Neural crest cell (in vitro differentiated cells): Measurements from ENCODE around the gene TDRD10. TPM values are rescaled to one million over a fixed set of nuclear protein-coding genes. Genes with fewer than 3 reads are reported as not detected.

Experiments
- DNase-seq: peaks from one replicate; pipeline ENCODE4 v3.0.0; 2021; ENCODE audit warnings: low read depth, mixed read lengths, low spot score
- H3K27ac Mint-ChIP-seq: one replicate; pipeline ENCODE4 v1.8.0; 2021; ENCODE audit warnings: mild to moderate bottlenecking, mixed read lengths; ENCODE audit not compliant: unreplicated experiment
- H3K27me3 Mint-ChIP-seq: 2 replicates; pipeline ENCODE4 v1.8.0; 2021; ENCODE audit warnings: low read depth, mild to moderate bottlenecking, mixed read lengths
- H3K36me3 Mint-ChIP-seq: 2 replicates; pipeline ENCODE4 v1.8.0; 2021; ENCODE audit warnings: low read depth, mild to moderate bottlenecking, mixed read lengths
- H3K4me1 Mint-ChIP-seq: 2 replicates; pipeline ENCODE4 v1.8.0; 2021; ENCODE audit warnings: mixed read lengths
- H3K4me3 Mint-ChIP-seq: one replicate; pipeline ENCODE4 v1.8.0; 2021; ENCODE audit warnings: mild to moderate bottlenecking, mixed read lengths
- H3K9me3 Mint-ChIP-seq: 2 replicates; pipeline ENCODE4 v1.8.0; 2021; ENCODE audit warnings: mixed read lengths
- total RNA-seq: library from RNA; stranded (reverse); gene quantifications from 2 replicates; pipeline ENCODE4 v1.2.1, GENCODE V29; 2021
- TF ChIP-seq, protein P1 (sequence below): fragments of 200-600 bp; sonication (generic); conservative IDR thresholded peaks from 2 replicates; pipeline ENCODE4 v1.5.0; 2021; ENCODE audit warnings: antibody characterized with exemption, mild to moderate bottlenecking

Gene TDRD10
- total RNA-seq, 1 donor from 2014 or later = not detected

DNA sequence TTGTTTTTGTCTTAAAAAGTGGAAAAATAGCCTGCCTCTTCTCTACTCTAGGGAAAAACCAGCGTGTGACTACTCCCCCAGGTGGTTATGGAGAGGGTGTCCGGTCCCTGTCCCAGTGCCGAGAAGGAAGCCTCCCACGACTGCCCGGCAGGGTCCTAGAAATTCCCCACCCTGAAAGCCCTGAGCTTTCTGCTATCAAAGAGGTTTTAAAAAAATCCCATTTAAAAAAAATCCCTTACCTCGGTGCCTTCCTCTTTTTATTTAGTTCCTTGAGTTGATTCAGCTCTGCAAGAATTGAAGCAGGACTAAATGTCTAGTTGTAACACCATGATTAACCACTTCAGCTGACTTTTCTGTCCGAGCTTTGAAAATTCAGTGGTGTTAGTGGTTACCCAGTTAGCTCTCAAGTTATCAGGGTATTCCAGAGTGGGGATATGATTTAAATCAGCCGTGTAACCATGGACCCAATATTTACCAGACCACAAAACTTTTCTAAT lies 35.0 kb upstream of the TDRD10 start:
- Mint-ChIP-seq H3K9me3 (no peaks in the 10 kb centered on the region), H3K4me3 (no peak overlapping the region), H3K27ac (no peak overlapping the region), H3K36me3 (no peaks in the 10 kb centered on the region), H3K27me3 (no peaks in the 10 kb centered on the region), H3K4me1 (no peaks in the 10 kb centered on the region)
- no peak for DNase-seq
- TF ChIP-seq, protein P1, sequence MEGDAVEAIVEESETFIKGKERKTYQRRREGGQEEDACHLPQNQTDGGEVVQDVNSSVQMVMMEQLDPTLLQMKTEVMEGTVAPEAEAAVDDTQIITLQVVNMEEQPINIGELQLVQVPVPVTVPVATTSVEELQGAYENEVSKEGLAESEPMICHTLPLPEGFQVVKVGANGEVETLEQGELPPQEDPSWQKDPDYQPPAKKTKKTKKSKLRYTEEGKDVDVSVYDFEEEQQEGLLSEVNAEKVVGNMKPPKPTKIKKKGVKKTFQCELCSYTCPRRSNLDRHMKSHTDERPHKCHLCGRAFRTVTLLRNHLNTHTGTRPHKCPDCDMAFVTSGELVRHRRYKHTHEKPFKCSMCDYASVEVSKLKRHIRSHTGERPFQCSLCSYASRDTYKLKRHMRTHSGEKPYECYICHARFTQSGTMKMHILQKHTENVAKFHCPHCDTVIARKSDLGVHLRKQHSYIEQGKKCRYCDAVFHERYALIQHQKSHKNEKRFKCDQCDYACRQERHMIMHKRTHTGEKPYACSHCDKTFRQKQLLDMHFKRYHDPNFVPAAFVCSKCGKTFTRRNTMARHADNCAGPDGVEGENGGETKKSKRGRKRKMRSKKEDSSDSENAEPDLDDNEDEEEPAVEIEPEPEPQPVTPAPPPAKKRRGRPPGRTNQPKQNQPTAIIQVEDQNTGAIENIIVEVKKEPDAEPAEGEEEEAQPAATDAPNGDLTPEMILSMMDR = no peak

DNA sequence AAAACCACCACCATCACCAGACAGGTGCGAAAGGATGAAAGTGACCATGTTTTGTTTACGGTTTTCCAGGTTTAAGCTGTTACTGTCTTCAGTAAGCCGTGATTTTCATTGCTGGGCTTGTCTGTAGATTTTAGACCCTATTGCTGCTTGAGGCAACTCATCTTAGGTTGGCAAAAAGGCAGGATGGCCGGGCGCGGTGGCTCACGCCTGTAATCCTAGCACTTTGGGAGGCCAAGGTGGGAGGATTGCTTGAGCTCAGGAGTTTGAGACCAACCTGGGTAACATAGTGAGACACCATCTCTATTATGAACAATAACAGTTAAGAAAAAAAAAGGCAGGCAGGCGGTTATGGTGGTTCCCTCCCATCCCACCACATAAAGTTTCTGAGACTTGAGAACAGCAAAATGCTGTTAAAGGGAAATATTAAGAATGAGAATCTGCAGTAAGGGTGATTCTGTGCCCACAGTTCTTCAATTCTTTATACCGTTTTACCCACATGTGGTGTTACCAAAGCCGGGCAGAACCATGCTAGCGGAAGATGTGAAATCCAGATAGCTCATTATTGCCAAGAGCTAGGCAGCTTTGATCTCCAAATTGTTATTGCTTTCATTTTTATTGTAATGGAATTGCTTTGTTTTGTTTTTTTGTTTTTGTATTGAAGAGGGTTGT lies 34.5 kb upstream of the TDRD10 start:
- Mint-ChIP-seq H3K9me3 (no peaks in the 10 kb centered on the region), H3K4me3 (no peak overlapping the region), H3K27ac (no peak overlapping the region), H3K4me1 (no peaks in the 10 kb centered on the region), H3K27me3 (no peaks in the 10 kb centered on the region), H3K36me3 (no peaks in the 10 kb centered on the region)
- TF ChIP-seq, protein P1 = no peak
- DNase-seq = no peak

DNA sequence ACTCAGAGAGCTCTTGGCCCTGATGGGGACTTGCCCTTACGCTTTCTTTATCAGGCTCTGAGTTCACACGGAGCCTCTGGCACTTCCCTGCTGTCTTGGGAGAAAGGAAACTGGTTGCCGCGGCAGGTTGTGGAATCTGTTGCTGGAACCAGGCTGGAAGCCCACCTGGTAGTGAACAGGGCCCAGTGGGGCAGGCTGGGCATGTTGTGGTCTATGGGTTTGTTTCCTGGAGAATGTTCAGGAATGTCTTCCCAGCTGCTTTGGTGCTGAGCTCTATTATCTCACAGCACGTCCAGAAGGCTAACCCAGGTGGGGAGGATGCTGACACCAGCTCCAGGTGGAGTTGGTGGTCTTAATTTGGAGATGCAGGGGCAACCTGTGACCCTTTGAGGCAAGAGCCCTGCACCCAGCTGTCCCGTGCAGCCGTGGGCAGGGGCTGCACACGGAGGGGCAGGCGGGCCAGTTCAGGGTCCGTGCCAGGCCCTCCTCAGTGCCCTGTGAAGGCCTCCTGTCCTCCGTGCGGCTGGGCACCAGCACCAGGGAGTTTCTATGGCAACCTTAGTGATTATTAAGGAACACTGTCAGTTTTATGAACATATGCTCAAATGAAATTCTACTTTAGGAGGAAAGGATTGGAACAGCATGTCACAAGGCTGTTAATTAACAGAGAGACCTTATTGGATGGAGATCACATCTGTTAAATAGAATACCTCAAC lies 33.3 kb upstream of the TDRD10 start:
- no peaks in the 10 kb centered on the region for H3K4me1 Mint-ChIP-seq
- H3K36me3 Mint-ChIP-seq = no peaks in the 10 kb centered on the region
- no peak overlapping the region for H3K4me3 Mint-ChIP-seq
- no peaks in the 10 kb centered on the region for H3K9me3 Mint-ChIP-seq
- no peak overlapping the region for H3K27ac Mint-ChIP-seq
- TF ChIP-seq, protein P1 = no peak
- no peak for DNase-seq
- H3K27me3 Mint-ChIP-seq = no peaks in the 10 kb centered on the region

DNA sequence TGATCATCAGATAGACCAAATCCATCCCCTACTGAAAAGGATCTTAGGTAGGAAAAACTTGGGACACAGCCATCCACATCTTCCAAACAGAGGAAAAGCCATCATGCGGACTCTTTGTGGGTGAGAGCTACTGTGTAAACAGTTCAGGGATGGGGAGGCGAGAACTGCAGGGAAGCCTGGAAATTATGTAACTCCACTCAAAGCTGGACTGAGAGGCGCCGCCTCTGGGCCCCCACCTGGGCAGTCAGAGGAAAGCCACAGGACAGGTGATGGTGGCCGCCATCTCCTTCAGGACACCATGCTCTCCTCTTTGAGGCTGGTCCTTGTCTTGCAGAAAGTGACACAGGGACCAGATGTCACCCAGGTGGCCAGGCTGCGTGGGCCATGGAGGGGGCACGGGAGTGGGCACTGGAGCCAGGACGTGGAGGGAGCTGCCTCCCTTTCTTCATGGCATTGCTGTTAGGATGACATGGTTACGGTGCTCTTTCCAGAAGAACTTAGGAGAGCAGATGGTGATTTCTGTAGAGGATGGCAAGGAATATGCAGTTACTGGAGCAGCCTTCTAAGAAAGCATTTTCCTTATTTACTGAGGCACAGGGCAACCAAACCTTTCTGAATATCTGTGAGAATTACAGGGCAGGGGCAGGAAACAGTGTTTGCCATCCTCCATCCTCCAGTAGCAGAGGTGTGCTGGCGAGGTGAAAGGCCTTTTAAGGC lies 32.0 kb upstream of the TDRD10 start:
- DNase-seq = no peak
- H3K9me3 Mint-ChIP-seq = no peaks in the 10 kb centered on the region
- H3K27ac Mint-ChIP-seq = no peak overlapping the region
- H3K27me3 Mint-ChIP-seq = no peaks in the 10 kb centered on the region
- no peaks in the 10 kb centered on the region for H3K36me3 Mint-ChIP-seq
- no peak overlapping the region for H3K4me3 Mint-ChIP-seq
- TF ChIP-seq, protein P1 = no peak
- no peaks in the 10 kb centered on the region for H3K4me1 Mint-ChIP-seq

DNA sequence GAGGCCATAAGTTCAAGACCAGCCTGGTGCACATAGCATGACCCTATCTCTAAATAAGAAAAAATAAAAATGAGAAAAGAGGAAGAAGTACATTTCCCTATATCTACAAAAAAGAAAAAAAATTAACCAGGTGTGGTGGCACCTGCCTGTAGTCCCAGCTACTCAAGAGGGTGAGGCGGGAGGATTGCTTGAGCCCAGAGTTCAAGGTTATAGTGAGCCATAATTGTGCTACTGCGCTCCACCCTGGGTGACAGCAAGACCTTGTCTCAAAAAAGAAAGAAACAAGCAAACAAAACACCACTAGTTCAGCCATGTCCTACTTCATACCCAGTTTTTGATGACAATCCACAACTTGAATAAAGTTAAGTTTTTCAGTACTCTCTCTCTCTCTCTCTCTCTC lies 30.7 kb upstream of the TDRD10 start:
- Mint-ChIP-seq H3K9me3 (no peaks in the 10 kb centered on the region), H3K27ac (no peak overlapping the region), H3K4me3 (no peak overlapping the region), H3K27me3 (no peaks in the 10 kb centered on the region), H3K4me1 (no peaks in the 10 kb centered on the region), H3K36me3 (no peaks in the 10 kb centered on the region)
- DNase-seq = no peak
- TF ChIP-seq, protein P1 = no peak
